GM12872 (cell line): ENCODE results near the gene PAXX.

ENCODE experiments used
- CTCF ChIP-seq: IDR thresholded peaks from 3 replicates; pipeline ENCODE4 v1.5.1; 2011; ENCODE audit warnings: low read depth, mild to moderate bottlenecking, low read length, moderate library complexity; ENCODE audit not compliant: insufficient read depth

PAXX gene

GRCh38 chr9:136983167-136983566, 9.1 kb upstream of the PAXX start:
- TF ChIP-seq CTCF: no peak

GRCh38 chr9:136983656-136984314, 8.4 kb upstream of the PAXX start:
- no peak for TF ChIP-seq CTCF

GRCh38 chr9:136984464-136985026, 7.7 kb upstream of the PAXX start:
- no peak for TF ChIP-seq CTCF

GRCh38 chr9:136985027-136985602, 7.1 kb upstream of the PAXX start:
- TF ChIP-seq CTCF: no peak

- TF ChIP-seq CTCF: no peak
These were observed 6.4 kb upstream of the PAXX start for GRCh38 chr9:136985853-136986252.

- no peak for TF ChIP-seq CTCF
These were observed 3.4 kb upstream of the PAXX start for GRCh38 chr9:136988872-136989271.

GRCh38 chr9:136990242-136990911, 1.8 kb upstream of the PAXX start:
- no peak for TF ChIP-seq CTCF
